DMS 273 (cell line): ENCODE measurements around the gene TBC1D16.
"Not testable (repeated sequence)": the region's sequence is repeated elsewhere in the genome, so short reads cannot be mapped to it uniquely, and the experiment has no call there.

Experiments used
- DNase-seq: peaks from one replicate; lab custom pipeline; 2025; ENCODE audit not compliant: unreplicated experiment; lab: John Stamatoyannopoulos, UW

Gene TBC1D16

DNA sequence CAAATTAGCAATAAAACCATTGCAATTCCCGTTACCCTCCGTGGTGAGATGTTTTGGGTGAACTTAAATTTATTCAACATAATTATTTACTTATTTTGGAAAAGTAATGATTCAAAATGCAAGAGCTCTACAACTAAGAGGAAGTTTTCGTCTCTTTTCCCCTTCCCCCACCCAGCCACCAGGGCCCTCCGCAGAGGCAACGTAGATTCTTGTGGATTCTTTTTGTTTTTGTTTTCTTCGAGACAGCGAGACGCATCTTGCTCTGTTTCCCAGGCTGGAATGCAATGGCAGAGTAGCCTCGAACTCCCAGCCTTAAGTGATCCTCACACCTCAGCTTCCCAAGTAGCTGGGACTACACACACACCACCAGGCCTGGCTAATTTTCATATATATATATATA, 19.9 kb upstream of the TBC1D16 start:
- DNase-seq = no peak

DNA sequence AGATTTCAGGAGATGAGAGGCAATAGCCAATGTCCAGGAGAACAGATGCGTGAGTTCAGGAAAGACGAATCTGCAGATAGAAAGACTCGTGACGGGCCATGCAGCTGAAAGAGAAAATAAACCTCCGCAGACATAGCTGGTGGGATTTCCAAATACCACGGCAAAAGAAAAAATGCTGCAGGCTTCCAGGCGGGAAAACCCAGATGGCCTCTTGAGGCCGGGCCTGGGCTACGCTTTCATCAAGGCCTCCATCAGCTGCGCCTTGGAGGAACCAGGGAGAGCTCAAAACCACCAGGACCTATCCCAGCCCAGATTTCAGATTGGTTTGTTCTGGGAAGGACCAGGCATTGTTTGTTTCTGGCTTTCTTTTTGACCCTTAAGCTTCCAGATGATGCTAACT, 17.4 kb upstream of the TBC1D16 start:
- no peak for DNase-seq

DNA sequence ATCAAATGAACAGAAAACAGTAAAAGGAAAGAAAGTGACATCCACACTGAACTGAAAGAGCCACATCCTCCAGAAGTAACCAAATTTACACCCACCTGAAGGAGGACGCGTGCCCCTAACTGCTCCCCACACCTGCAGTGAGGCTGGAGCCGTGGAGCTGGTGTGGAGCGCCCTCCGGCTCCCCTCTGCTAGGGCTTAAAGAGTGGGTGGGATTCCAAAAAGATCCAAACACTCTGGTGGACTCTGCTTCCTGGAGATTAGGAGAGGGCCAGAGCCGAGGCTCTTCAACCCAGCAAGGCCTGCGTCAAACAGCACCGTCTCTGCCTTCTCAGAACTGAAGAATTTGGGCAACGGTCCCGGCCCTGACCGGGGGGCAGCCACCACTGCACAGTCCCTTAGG, 16.0 kb upstream of the TBC1D16 start:
- no peak for DNase-seq

DNA sequence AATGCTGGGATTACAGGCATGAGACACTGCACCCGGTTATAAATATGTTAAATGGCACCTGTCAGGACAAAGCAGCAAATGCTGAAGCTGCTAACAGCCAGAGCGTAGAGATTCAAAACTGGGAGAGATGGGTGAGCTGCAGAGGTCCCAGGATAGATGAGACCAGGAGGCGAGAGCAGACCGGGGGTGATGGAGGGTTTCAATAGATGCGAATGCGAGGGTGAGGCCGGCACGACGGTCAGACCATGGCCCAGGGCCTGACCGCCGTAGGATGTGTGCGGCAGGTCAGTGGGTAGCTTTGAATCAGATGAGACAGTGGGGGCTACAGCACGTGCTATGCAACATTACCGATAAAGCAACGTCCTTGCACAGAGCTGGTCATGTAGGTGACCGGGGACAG, 15.0 kb upstream of the TBC1D16 start:
- DNase-seq = no peak

DNA sequence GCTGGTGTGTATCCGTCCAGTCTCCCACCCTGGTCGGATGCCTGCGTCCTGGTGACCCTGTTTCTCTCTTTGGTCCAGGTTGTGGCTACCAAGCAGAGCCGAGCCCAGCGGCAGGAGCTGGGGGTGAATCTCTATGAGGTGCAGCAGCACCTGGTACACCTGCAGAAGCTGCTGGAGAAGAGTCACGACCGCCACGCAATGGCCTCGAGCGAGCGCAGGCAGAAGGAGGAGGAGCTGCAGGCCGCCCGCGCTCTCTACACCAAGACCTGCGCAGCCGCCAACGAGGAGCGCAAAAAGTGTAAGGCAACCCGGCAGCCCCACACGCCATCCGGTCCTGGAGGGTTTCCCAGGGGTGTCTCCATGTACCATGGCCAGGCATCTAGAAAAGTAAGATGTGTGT, 14.3 kb upstream of the TBC1D16 start:
- DNase-seq = no peak

DNA sequence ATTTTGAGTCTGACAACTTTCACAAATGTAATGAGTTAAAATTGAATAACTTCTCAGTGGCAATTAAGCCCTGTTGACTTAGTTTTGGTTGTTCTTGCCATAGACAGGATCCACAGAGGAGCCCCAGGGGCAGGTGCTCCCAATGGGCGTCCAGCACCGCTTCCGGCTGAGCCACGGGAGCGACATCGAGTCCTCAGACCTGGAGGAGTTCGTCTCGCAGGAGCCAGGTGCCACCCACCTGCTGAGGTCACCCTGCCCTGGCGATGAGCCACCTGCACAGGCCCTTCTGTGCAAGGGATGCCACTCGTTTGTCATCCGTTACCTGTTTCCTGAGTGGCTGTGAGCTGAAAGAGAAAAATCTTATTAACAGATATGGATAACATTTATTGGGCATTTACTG, 11.5 kb upstream of the TBC1D16 start:
- no peak for DNase-seq

DNA sequence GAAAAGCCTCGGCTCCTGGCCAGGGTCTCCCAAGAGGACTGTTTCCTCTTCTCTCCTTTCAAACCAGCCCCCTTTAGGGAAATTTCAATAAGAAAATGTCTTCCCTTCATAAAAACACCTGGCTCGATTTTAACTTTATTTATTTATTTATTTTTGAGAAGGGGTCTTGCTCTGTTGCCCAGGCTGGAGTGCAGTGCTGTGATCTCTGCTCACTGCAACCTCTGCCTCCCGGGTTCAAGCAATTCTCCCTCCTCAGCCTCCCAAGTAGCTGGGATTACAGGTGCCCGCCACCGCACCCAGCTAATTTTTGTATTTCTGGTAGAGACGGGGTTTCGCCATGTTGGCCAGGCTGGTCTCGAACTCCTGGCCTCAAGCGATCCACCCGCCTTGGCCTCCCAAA, 11.0 kb upstream of the TBC1D16 start:
- DNase-seq = not testable (repeated sequence)

DNA sequence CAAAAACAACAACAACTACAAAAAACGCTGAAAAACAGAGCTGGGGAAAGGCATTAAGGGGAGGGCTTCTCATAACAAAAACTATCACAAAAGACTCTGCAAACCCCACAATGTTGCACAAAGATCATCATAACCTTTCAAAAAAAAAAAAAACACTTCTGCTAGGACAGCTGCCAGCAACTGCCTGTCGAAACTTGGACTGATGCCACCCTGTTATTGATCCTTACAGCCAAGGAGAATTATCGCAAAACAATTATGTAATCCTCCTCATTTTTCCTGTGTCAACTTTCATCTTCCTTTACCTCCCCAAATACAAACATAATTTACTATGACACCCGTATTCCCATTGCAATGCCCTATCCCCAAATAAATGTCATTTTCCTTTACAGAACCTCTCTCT, 10.0 kb upstream of the TBC1D16 start:
- DNase-seq = no peak

DNA sequence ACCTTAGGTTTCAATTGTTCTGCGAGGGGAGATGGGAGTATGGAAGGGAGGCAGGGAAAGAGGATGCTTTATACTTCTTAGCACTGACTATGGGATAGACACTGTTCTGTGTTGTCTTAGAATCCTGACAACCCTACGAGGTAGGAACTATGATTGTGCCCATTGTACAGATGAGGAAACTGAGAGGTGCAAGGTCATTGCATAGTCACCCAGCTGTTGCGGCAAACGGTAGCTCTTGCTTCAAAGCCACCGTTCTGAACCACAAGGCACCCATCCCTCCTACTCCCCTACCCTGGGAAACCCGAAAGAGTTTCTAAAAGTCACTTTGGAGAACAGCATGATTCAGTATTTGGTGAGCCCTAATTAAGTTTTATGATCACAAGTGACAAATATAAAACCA, 8.3 kb upstream of the TBC1D16 start:
- DNase-seq = no peak

DNA sequence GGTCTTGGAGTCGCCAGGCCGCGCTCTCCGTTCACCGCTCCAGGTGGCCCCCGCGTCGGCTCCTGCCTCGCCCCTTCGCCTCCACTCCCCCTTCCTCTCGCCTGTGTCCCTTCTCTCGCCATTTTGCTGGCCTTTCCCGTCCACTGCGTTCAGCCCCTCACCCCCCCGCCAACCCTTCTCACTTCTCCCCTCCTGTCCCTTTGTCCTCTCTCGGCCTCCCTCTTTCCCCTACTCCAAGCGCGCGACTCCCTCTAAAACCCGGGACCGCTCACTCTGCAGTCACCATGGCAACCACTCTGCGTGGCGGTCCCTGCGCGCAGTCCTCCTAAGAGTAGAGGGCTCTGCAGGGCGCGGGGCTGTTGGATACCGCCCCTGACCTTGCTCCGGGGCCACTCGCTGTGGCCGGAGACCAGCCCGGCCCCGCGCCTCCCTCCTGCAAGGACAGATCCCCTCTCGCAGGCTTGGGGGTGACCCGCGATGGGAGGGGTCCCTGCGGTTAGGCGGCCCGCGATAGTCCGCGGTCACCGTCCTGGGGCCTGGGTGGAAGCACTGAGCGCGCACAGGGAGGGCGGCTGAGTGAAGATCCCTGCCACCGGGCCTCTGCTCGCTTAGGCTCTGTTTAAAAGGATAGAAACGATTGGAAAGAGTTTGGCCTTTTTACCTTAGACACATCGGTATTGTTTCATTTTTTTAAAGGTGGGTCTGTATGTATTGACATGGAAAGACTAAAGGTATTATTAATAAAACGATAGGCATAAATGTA, 1.2 kb upstream of the TBC1D16 start:
- peak; percentile 77 for DNase-seq

DNA sequence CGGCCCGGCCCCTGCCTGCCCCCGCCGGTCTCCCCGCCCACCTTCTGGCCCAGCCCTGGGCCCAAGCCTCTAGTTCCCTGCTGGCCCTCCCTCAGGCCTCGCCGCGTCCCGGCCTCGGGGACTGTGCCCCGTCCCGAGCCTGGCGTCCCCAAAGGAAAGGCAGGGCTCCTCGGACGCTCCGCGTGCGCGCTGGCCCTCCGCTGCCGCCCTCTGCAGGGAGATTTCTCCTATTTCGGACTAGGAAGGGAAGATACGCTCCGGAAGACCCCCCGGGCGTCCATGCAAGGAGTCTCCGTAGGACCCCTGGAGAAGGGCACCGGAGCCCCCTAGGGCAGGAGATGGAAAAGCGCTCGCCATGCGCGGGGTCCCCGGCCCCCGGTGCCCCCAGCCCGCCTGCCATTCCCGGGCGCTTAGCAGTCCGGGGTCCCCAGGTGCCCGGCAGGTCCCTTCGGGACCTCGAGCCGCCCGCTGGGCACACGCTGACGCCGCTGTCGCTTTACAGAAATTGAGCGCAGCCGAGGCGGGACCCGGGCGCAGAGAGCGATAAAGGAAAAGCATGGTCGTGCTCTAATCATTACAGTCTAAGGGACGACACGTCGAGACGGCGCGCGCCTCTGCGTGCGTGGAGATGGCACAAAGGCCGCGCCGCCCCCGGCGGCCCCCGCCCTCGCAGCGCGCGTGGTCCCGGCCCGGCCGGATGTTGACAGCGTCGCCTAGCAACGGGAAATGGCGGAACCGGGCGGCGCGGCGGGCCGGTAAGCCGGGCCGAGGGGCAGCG, 454 bp upstream of the TBC1D16 start, which contains the start of gene CCDC40:
TSS of gene CCDC40 (plus strand) at position 706 of the 778 bp plus-strand sequence. CDS start at position 727, 21 bp downstream.
- peak; percentile 92 for DNase-seq

DNA sequence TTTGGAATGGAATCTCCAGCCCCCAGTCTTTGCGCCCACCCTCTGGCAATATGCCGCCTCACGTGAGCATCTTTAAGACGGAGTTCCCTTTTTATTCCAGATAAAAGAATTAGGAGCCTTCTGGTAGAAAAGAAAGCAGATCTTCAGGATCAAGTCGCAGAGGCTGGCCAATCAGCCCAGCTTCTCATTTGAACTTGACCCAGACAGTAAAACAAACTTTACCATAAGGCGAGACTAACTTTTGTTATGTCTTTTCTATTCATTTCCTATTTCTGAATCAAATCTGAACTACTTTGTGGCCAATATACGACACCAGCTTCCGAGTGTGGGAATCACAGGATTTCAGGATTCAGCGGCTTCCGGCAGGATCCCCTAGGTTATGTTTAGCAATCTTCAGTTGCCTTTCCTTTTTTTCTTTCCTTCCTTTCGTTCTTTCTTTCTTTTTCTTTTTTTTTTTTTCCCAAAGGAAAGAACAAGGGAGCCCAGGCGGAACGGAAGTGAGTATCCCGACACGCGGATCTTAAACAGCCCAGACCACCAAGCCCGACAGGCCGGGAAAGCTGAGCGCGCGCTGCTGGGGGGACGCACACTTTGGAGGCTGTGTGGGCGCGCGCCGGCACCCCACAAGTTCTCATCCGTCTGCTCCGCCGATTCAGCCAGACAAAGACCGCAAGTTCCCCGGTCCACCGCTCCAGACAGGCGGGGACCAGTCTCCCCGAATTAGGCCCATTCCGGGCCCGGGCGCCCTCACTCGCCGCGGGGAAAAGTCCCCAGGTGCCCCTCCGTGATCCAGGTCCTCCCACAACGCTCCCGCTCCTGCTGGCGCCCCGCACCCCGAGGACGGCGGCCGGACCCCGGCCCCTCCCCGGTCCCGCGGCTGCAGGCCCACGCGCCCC, 633 bp downstream of the TBC1D16 start:
- DNase-seq = peak; percentile 53

DNA sequence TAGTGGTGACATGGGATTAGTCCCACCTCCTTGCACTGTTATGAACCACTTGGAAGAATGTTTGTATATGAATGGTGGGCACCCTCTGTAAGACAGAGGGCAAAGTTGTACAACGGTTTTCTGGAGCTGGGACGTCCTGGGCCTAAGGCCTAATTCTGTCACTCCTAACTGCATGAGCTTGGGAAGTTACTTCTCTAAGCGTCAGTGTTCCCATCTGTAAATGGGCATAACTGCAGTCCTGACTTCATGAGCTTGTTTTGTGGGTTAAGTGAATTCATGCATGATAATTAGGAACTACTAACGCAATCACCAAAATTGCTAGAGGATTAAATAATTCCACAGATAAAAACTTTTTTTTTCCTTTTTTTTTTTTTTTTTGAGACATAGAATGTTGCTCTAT, 1.8 kb downstream of the TBC1D16 start:
- DNase-seq = no peak

DNA sequence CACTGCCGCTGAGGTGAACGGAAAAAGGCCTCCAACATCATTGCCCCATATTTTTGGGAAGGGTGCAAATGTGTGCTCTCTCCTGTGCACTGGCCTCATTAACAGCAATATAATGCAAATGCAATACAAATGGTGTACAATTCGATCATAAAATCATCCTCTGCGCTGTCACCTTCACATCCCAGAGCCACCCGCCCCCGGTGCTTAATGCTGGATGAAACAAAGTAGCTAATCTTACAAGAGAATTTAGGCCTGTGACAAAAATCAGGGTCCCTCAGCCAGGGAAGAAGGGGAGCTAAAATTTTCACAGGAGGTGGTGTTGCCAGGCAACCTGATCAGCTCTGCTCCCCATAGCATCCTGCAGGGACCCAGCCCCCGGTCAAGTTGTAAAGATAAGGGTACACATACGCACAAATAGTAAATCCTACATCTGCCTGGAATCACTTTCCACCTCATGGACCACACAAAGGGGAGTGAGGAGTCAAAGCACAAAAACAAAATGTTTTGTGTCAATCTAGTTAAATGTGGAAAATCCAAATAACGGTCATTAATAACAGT, 3.0 kb downstream of the TBC1D16 start:
- DNase-seq = no peak

DNA sequence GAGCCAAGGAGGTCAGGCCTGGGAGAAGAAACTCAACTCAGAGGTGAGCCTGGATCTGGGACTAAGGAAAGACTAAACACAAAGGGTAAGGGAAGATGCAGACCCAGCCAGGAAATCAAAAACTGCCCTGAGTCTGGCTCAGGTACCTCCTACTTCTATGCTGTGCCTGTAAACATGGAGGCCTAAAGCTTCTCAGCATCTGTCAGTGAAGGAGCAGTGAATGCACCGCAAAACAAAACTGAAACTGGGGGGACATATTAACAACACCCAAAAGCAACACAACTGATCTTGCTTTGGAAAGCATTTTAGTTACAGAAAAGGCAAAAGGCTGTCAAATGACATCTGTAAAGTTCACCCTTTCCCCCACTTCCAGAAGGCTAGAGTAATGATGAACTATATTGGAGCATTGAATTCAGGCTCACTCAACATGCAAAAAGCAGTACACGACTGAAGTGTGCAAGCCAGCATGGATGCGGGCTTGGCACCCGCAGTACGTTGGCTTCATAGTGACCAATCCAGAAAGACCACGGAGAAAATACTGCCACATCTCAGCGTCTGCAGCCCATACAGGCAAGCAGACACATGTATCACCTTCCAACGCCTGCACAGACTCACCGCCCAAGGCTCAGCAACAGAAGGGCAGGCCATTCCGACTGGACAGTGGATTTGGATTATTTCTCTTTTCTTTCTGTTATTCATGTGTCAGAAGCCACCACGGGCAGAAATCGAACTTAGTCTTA, 3.8 kb downstream of the TBC1D16 start:
- no peak for DNase-seq

DNA sequence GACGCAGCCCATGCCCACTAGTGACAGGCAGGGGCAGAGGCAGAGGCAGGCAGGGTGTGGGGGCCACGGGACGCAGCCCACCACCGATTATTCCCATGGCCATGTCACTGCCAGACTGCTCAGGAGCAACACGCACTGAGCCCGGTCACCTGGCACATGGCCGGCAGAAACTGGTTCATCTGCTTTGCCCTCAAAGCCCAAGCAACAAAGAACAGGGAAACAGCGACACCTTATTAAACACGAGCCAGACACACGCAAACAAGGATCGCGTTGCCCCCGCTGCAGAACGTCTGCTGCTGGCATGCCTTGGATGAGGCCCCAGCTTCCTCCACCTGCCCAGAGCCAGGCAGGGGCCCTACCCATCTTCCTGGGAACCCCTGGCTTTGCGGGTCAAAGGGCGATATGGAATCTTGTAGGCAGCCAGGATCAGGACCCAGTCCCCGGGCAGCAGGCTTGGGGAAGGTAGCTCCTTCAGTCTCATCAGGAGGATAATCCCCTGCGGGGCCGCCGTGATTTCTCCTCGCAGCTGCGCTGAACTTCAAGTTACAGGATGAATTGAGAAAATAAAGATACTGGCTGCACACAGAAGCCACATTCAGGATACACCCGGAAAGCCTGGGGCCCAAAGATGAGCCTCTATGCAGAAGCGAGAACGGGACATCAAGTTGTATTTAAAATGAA, 4.8 kb downstream of the TBC1D16 start:
- no peak for DNase-seq

DNA sequence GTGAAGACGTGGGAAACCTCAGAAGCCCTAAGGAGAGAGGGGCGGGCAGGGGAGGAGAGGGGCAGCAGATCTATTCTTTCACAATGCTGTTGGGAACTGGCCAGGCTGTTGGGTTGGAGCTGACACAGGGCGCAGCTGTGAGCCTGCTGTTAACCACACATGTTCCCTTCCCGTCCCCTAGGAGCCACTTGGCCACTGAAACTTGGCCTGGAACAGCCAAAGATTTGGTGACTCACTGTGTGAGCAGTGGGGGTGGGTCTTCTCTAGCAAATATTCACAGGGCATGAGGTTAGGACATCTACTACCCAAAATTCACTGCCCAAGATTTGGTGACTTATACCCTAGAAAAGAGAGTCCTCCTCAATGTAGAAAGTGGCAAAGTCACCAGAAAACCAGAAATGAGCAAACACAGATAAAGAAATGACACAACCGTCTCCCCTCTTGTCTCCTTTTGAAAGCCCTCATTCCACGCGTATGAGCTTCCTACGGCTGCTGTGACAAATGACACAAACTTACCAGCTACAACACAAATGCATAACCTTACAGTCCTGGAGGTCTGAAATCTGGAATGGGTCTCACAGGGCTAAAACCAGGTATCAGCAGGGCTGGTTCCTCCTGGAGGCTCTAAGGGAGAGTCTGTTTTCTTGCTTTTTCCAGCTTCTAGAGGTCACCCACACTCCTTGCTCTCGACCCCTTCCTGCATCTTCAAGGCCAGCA, 6.3 kb downstream of the TBC1D16 start:
- peak; percentile 92 for DNase-seq

DNA sequence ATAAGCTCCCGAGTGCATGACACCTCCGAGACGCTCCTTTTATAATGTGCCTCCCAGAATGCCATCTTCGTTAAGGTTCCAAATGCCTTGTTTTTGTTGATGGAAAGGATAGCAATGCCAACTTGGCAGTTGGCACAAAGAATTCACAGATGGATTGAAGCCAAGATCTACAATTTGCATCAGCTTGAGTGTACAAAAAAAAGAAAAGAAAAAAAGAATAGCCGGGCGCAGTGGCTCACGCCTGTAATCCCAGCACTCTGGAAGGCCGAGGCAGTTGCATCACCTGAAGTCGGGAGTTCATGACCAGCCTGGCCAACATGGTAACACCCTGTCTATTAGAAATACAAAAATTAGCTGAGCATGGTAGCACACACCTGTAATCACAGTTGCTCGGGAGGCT, 7.6 kb downstream of the TBC1D16 start:
- DNase-seq = peak; percentile 22

DNA sequence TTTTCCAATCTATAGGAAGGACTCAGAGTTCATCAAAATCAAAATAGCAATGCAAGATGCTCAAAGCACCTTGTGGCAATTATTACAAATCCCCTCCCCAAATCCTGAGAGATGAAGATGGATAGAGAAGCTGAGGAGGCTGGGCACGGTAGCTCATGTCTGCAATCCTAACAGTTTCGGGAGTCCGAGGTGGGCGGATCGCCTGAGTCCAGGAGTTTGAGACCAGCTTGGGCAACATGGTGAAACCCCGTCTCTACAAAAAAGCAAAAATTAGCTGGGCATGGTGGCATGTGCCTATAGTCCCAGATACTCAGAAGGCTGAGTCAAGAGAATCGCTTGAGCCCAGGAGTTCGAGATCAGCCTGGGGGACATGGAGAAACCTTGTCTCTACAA, 8.6 kb downstream of the TBC1D16 start:
- no peak for DNase-seq
